ENCODE data around the gene STX18.

The STX18 gene

DNA sequence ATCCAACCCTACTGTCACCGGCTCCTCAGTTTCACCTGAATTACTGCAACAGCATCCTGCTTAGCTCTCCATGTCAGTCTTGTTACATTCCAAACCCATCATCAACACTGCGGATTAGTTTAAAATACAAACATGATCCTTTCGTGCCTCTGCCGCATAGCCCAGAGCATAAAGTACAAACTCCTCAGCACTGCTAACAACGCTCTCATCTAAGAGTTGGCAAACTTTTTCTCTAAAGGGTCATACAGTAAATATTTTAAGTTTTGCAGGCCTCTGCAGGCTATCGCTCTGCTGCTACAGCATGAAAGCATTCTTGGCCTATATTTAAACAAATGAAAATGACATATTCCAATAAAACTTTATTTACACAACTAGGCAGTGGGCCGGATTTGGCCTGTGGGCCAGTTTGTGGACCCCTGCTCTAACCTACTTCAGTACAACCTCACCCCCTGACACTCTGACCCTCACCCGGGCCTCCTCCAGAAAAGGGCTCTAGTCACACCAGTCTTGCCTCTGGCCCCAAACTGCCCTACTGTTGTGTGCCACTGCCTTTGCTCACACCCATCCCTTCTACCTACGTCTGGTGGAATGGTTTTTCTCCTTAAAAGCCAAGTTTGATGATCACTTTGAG is 7.2 kb downstream of the STX18 start:
- Histone ChIP-seq H3K27me3 (replicated peaks; ENCODE audit: control insufficient read depth, insufficient read depth, low read length) (no peaks in the 10 kb centered on the region), H3K36me3 (ENCODE audit: control insufficient read depth, insufficient read depth, low read length) (no peaks in the 10 kb centered on the region), H3K4me3 (replicated peaks; ENCODE audit: low read depth, low read length) (no peak overlapping the region)
- no peak for DNase-seq (ENCODE audit: extremely low read depth, insufficient read length)
- TF ChIP-seq, protein P1, sequence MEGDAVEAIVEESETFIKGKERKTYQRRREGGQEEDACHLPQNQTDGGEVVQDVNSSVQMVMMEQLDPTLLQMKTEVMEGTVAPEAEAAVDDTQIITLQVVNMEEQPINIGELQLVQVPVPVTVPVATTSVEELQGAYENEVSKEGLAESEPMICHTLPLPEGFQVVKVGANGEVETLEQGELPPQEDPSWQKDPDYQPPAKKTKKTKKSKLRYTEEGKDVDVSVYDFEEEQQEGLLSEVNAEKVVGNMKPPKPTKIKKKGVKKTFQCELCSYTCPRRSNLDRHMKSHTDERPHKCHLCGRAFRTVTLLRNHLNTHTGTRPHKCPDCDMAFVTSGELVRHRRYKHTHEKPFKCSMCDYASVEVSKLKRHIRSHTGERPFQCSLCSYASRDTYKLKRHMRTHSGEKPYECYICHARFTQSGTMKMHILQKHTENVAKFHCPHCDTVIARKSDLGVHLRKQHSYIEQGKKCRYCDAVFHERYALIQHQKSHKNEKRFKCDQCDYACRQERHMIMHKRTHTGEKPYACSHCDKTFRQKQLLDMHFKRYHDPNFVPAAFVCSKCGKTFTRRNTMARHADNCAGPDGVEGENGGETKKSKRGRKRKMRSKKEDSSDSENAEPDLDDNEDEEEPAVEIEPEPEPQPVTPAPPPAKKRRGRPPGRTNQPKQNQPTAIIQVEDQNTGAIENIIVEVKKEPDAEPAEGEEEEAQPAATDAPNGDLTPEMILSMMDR (IDR thresholded peaks at IDR 0.05; ENCODE audit: insufficient read depth, low read length, poor library complexity, severe bottlenecking) = no peak

DNA sequence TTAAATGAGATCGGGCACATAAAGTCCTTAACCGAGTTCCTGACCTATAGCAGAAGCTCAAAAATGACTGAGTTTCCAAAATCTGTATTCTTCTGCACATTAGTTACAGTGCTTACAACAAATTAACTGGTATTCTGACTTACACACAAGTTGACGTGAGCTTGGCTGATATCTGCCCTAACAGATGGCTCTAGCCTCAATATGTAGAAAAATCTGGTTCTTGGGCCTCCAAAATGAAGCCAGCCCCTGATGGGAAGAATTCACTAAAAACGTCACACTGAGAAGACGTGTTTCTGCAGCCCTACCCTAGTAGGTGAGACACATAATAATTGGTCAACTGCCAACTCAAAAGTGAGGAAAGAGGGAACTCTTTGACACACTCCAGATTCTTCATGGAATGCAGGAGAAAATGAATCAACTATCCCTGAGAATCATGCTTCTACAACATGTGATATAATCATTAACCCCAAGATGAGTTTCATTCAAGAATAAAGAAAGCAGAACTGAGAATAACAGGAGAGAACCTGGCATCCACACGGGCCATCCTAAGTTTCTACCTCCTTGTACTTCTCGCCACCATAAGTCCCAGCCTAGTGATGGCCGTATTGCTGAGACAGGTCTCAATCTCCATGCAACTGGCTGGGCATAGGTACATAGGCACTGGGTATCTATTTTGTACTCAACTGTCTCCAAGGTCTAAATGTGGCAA is 8.2 kb downstream of the STX18 start:
- DNase-seq (ENCODE audit: extremely low read depth, insufficient read length) = no peak
- H3K27me3 ChIP-seq (replicated peaks; ENCODE audit: control insufficient read depth, insufficient read depth, low read length) = no peaks in the 10 kb centered on the region
- TF ChIP-seq, protein P1 (IDR thresholded peaks at IDR 0.05; ENCODE audit: insufficient read depth, low read length, poor library complexity, severe bottlenecking) = no peak
- no peak overlapping the region for H3K4me3 ChIP-seq (replicated peaks; ENCODE audit: low read depth, low read length)
- H3K36me3 ChIP-seq (ENCODE audit: control insufficient read depth, insufficient read depth, low read length) = no peaks in the 10 kb centered on the region; the same call in 1 of the 2 replicates

DNA sequence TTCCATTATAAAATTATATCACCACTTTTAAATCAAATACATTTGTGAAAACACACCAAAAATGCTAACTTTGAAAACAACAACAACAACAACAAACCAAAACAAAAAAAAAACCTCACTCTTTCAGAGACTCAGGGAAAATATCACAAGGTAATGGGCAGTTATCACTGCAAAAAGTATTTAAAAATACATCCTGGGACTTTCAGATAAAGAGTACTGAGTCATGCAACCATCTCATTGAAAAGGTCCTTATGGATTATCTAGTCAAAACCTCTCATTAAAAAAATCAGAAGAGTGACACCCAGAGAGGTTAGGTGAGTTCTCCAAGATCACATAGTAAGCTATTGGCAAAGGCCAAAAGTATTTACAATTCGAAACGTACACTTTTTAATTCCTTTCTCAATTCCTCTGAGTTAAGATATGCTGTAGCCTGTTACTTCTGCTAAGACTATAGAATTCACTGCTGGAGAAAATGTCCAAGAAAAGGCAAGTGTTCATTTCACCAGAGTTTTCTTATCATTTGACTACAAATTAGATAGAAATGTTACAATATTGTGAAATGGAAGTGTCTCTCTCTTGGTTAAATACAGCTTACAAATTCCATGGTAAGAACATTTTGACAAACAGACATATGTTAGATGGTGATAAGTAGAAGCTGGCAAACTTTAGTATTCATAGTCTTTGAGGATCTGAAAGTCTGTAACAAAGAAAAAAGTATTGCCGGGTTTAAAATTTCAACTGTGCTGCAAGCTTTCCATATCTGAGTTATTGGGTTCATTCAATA is 9.3 kb downstream of the STX18 start:
- no peaks in the 10 kb centered on the region; the same call in none of the 2 replicates for H3K36me3 ChIP-seq (ENCODE audit: control insufficient read depth, insufficient read depth, low read length)
- no peaks in the 10 kb centered on the region for H3K27me3 ChIP-seq (replicated peaks; ENCODE audit: control insufficient read depth, insufficient read depth, low read length)
- no peak overlapping the region for H3K4me3 ChIP-seq (replicated peaks; ENCODE audit: low read depth, low read length)
- TF ChIP-seq, protein P1 (IDR thresholded peaks at IDR 0.05; ENCODE audit: insufficient read depth, low read length, poor library complexity, severe bottlenecking) = no peak
- DNase-seq (ENCODE audit: extremely low read depth, insufficient read length) = no peak

DNA sequence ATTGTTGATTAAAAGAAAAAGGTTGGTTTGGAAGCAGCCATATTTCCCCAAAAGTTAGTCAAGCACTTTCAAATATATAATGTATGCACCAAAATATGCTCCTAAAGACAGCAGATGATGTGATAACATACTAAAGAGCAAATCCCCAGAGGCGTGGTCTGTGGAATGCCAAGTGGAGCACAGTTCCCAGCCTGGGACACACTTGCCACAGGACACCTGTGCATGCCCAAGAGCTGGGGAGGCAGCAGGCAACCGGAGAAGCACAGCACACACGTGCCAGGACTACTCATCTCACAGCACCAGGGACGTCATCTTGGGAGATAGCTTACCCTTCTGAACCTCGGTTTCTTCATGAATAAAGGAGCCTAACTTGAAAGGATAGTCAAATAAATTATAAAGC is 12.5 kb downstream of the STX18 start:
- Histone ChIP-seq H3K27me3 (replicated peaks; ENCODE audit: control insufficient read depth, insufficient read depth, low read length) (no peaks in the 10 kb centered on the region), H3K36me3 (ENCODE audit: control insufficient read depth, insufficient read depth, low read length) (no peaks in the 10 kb centered on the region; the same call in none of the 2 replicates), H3K4me3 (replicated peaks; ENCODE audit: low read depth, low read length) (no peak overlapping the region)
- DNase-seq (ENCODE audit: extremely low read depth, insufficient read length) = no peak
- TF ChIP-seq, protein P1 (IDR thresholded peaks at IDR 0.05; ENCODE audit: insufficient read depth, low read length, poor library complexity, severe bottlenecking) = no peak

DNA sequence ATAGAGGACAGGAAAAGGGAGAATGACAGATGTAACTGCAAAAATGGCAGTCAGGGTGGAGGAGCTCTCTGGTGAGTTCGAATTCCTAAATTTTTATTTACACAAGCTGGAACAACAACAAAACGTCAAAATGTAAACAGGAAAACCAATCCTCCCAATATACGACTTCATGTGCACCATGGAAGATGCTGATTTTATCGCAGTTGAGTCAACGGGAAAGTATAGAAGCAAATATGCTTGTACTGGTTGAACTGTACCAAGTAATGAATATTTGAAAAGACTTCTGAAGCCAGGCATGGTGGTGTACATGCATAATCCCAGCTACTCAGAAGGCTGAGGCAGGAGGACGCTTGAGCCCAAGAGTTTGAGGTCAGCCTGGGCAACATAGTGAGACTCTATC is 15.4 kb downstream of the STX18 start:
- Histone ChIP-seq H3K36me3 (ENCODE audit: control insufficient read depth, insufficient read depth, low read length) (no peaks in the 10 kb centered on the region; the same call in none of the 2 replicates), H3K27me3 (replicated peaks; ENCODE audit: control insufficient read depth, insufficient read depth, low read length) (no peaks in the 10 kb centered on the region)
- TF ChIP-seq, protein P1 (IDR thresholded peaks at IDR 0.05; ENCODE audit: insufficient read depth, low read length, poor library complexity, severe bottlenecking) = no peak

More for the DNA sequence above, 15.4 kb downstream of the STX18 start:
- no peak overlapping the region for H3K4me3 ChIP-seq (replicated peaks; ENCODE audit: low read depth, low read length)
- no peak for DNase-seq (ENCODE audit: extremely low read depth, insufficient read length)
